ENCODE results near the gene SLAIN1.

DNA sequence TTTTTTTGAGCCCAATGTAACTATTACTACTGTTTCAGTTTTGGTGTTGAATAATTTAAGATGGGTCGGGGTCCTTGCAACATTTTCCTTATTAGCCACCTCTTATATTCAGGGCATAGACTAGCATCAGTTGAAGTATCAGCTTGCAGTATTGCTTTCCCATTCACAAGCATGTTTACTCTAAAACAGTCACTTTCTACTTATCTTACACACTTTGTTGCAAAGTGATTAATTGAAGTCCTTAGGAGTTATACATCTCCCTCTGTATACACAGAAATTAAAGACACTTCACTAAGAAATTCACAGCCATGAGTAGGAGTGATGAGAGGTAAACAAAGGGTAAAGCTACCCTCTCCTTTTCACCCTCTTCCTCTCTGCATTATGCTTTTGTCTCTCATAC, 27.6 kb downstream of the SLAIN1 start:
- TF ChIP-seq, protein P1, sequence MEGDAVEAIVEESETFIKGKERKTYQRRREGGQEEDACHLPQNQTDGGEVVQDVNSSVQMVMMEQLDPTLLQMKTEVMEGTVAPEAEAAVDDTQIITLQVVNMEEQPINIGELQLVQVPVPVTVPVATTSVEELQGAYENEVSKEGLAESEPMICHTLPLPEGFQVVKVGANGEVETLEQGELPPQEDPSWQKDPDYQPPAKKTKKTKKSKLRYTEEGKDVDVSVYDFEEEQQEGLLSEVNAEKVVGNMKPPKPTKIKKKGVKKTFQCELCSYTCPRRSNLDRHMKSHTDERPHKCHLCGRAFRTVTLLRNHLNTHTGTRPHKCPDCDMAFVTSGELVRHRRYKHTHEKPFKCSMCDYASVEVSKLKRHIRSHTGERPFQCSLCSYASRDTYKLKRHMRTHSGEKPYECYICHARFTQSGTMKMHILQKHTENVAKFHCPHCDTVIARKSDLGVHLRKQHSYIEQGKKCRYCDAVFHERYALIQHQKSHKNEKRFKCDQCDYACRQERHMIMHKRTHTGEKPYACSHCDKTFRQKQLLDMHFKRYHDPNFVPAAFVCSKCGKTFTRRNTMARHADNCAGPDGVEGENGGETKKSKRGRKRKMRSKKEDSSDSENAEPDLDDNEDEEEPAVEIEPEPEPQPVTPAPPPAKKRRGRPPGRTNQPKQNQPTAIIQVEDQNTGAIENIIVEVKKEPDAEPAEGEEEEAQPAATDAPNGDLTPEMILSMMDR (IDR thresholded peaks at IDR 0.05): no peak
- TF ChIP-seq POLR2A (IDR thresholded peaks at IDR 0.05): no peak

Measured in body of pancreas (tissue), 4 donors.